SK-N-MC (cell line): Measurements from ENCODE around the gene B4GAT1.

ENCODE experiments used
- EZH2 ChIP-seq: fragments of 200-600 bp; sonication (generic); IDR thresholded peaks from one replicate; pipeline ENCODE4 v1.6.1; 2017; ENCODE audit warnings: antibody characterized with exemption
- FOXP2 ChIP-seq: optimal IDR thresholded peaks from 2 replicates; pipeline ENCODE3; 2011; ENCODE audit warnings: mild to moderate bottlenecking, moderate library complexity; ENCODE audit not compliant: insufficient read depth; ENCODE audit errors: extremely low read length, control extremely low read depth
- POLR2AphosphoS5 ChIP-seq: IDR thresholded peaks from 2 replicates; pipeline ENCODE4 v1.6.1; 2012; ENCODE audit warnings: mild to moderate bottlenecking, low read depth, low read length, borderline replicate concordance

DNA sequence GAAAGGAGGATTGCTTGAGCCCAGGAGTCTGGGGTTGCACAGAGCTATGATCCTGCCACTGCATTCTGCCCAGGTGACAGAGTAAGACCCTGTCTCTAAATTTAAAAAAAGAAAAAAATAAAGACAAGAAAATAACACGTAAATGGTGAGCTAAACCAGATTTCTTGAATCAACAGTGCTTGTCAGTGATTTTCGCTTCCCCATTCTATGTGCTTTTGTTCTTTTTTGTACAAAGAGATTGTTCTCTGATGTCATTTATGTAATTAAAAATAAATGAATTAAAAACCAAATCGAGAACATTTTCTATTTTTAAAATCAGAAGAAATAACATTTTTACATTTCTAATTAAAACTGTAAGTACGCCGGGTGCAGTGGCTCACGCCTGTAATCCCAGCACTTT lies 43.9 kb upstream of the B4GAT1 start:
- TF ChIP-seq POLR2AphosphoS5 (no peak), EZH2 (no peak), FOXP2 (no peak)
